Measurements from ENCODE around the gene THSD7B.
A peak's percentile ranks its signal among the peaks of the same experiment; 100 is the strongest.
"Not testable (repeated sequence)": the region's sequence is repeated elsewhere in the genome, so short reads cannot be mapped to it uniquely, and the experiment has no call there.

The THSD7B gene

GRCh38 chr2:136980303-136980702, 215.0 kb downstream of the THSD7B start:
- CTCF ChIA-PET, result no interaction called here
- POLR2A ChIA-PET (ENCODE audit: low non-redundant PET), result no interaction called here

GRCh38 chr2:136981689-136982088, 216.3 kb downstream of the THSD7B start:
- CTCF ChIA-PET; DNase-seq (ENCODE audit: low spot score); POLR2A ChIA-PET (ENCODE audit: low non-redundant PET); H3K27ac ChIP-seq: not testable (repeated sequence)

More at GRCh38 chr2:136980303-136980702, 215.0 kb downstream of the THSD7B start:
- no peak for DNase-seq (ENCODE audit: low spot score)
- TF ChIP-seq CTCF (conservative IDR thresholded peaks at IDR 0.05; ENCODE audit: low read depth), result no peak
- H3K27ac ChIP-seq, result no peak overlapping the region

GRCh38 chr2:136985044-136985443, 219.7 kb downstream of the THSD7B start:
- POLR2A ChIA-PET (ENCODE audit: low non-redundant PET), result no interaction called here
- CTCF ChIA-PET, result no interaction called here
- H3K27ac ChIP-seq, result no peak overlapping the region
- TF ChIP-seq CTCF (conservative IDR thresholded peaks at IDR 0.05; ENCODE audit: low read depth), result no peak
- DNase-seq (ENCODE audit: low spot score), result no peak

- DNase-seq (ENCODE audit: low spot score), result no peak
- H3K27ac ChIP-seq, result no peak overlapping the region
- ChIA-PET POLR2A (ENCODE audit: low non-redundant PET) (no interaction called here), CTCF (no interaction called here)
- no peak for TF ChIP-seq CTCF (conservative IDR thresholded peaks at IDR 0.05; ENCODE audit: low read depth)
These were observed 221.4 kb downstream of the THSD7B start for GRCh38 chr2:136986605-136987221.

GRCh38 chr2:136990316-136990715, 225.0 kb downstream of the THSD7B start:
- DNase-seq (ENCODE audit: low spot score), result no peak
- H3K27ac ChIP-seq, result no peak overlapping the region
- CTCF ChIA-PET, result no interaction called here
- TF ChIP-seq CTCF (conservative IDR thresholded peaks at IDR 0.05; ENCODE audit: low read depth), result no peak
- POLR2A ChIA-PET (ENCODE audit: low non-redundant PET), result no interaction called here

GRCh38 chr2:136994793-136995192, 229.4 kb downstream of the THSD7B start:
- ChIA-PET POLR2A (ENCODE audit: low non-redundant PET) (no interaction called here), CTCF (interaction anchor here (0.7 kb wide), 1 partner anchor 1136 kb away, joined by 3 read pairs; no protein-coding TSS in a partner anchor)
- no peak overlapping the region for H3K27ac ChIP-seq
- DNase-seq (ENCODE audit: low spot score), result no peak
- no peak for TF ChIP-seq CTCF (conservative IDR thresholded peaks at IDR 0.05; ENCODE audit: low read depth)

- CTCF ChIA-PET, result no interaction called here
- DNase-seq (ENCODE audit: low spot score), result peak; percentile 24
- POLR2A ChIA-PET (ENCODE audit: low non-redundant PET), result no interaction called here
- no peak for TF ChIP-seq CTCF (conservative IDR thresholded peaks at IDR 0.05; ENCODE audit: low read depth)
- H3K27ac ChIP-seq, result no peak overlapping the region
These were observed 232.2 kb downstream of the THSD7B start for GRCh38 chr2:136997557-136997956.

Data from RWPE1 (cell line).